Subcutaneous adipose tissue (tissue), 4 donors: ENCODE data around the gene PCGF5. TPM values are rescaled to one million over a fixed set of nuclear protein-coding genes. Genes with fewer than 3 reads are reported as not detected.

ENCODE experiments used
- CTCF ChIP-seq: fragments of 450-650 bp; IDR thresholded peaks from one replicate; pipeline ENCODE4 v1.5.1; 2016; ENCODE audit warnings: low read depth, mild to moderate bottlenecking, control low read depth, antibody characterized with exemption, moderate library complexity
- total RNA-seq, 4 donors: library from RNA; depleted of rRNA; stranded (reverse); fragments of >200 nt; gene quantifications; one replicate each; pipeline ENCODE4 v1.1.0, GENCODE V29; 2016

The PCGF5 gene
- total RNA-seq, 4 donors from 2014 or later: 36.2 to 69.0 (median 43.3) TPM

DNA sequence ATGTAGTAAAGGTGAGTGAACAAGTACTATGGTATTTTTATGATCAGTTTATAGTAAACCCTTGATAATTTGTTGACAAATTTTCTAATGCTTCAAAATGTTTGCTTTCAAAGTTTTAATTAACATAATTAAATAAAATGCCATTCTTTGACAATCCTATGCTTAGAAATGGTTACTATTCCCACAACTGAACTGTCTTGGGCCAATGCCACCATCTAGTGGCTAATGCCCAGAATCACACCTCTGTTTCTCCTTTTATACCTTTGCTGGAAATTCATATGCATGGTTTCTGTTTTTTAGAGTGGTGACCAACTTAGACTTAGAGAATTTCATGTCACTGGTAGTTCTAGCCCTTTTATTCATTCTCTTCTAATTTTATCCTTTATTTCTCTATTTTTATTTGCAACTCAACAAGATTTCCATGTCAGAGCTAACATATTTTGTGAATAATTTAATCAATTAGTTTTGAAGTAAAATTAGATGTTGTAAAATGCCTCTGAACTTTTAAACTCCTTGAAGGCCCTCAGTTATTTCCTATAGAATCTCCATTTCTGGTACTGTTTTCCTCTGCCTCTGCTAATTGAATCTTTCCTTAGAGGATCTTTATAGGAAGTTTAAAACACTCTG lies 31.1 kb downstream of the PCGF5 start:
- no peak for TF ChIP-seq CTCF

GRCh38 chr10:91253300-91253699 lies 32.8 kb downstream of the PCGF5 start:
- no peak for TF ChIP-seq CTCF

- TF ChIP-seq CTCF: no peak
Measured at GRCh38 chr10:91257310-91257709, 36.8 kb downstream of the PCGF5 start.

DNA sequence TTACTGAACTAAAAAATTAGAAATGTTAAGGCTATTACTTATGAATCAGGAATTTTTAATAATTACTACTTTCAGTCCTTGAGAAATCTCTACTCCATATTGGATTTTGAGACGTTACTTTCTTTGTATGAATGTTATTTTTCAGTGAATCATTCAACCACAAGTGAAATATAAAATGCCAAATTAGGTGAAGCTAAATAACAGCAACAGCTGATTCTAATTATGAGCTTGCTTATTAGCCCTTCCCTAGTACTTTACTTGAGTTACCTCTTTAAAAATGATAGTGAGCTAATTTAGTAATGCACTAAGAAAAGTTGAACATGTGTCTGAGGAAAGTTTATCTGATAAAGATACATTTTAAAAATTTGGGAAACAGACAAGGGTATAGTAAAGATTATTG lies 51.4 kb downstream of the PCGF5 start:
- TF ChIP-seq CTCF: no peak

GRCh38 chr10:91284486-91285090 lies 64.1 kb downstream of the PCGF5 start:
- no peak for TF ChIP-seq CTCF

DNA sequence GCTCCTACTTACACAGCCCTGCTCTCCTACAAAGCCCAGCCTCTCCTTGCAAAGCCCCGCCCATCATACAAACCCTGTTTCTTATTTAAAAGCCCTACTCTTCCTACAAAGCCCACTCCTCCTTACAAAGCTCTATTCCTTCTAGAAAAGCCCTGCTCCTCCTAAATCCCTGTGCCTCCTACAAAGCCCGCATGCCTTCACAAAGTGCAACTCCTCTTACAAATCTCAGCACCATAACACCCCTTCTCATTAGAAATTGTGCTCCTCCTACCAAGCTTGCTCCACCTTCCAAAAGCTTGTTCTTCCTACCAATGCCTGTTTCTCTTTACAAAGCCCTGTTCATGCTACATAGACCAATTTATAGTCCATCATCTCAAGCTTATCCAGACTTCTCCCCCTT lies 66.1 kb downstream of the PCGF5 start:
- no peak for TF ChIP-seq CTCF

- TF ChIP-seq CTCF: no peak
Measured at GRCh38 chr10:91287276-91287675, 66.8 kb downstream of the PCGF5 start.
